MM.1S (cell line): Measurements from ENCODE around the gene TMEM121.

Experiments
- DNase-seq: peaks from one replicate; pipeline ENCODE4 v3.0.0-alpha.2; 2015
- H2AFZ ChIP-seq: fragments of 300-600 bp; sonication (generic); 2 replicates; pipeline ENCODE4 v1.6.0; 2016; ENCODE audit warnings: antibody characterized with exemption, low read length
- H3F3A ChIP-seq: fragments of 300-600 bp; sonication (generic); 2 replicates; pipeline ENCODE4 v1.6.1; 2016; ENCODE audit warnings: mild to moderate bottlenecking, antibody characterized with exemption, low read length, moderate library complexity, mixed read lengths; ENCODE audit not compliant: insufficient read depth
- H3K27ac ChIP-seq: fragments of 300-600 bp; sonication (generic); 2 replicates; pipeline ENCODE4 v1.5.1; 2016; ENCODE audit warnings: mild to moderate bottlenecking, low read length
- H3K27me3 ChIP-seq: fragments of 300-600 bp; sonication (generic); replicated peaks from 2 replicates; pipeline ENCODE4 v1.6.0; 2016; ENCODE audit warnings: low read length; ENCODE audit not compliant: insufficient read depth
- H3K36me3 ChIP-seq: fragments of 300-600 bp; sonication (generic); replicated peaks from 2 replicates; pipeline ENCODE4 v1.6.1; 2016; ENCODE audit warnings: mild to moderate bottlenecking, low read length, mixed read lengths; ENCODE audit not compliant: insufficient read depth
- H3K4me1 ChIP-seq: fragments of 300-600 bp; sonication (generic); 2 replicates; pipeline ENCODE4 v1.6.1; 2016; ENCODE audit warnings: low read length, mixed read lengths
- H3K4me2 ChIP-seq: fragments of 300-600 bp; sonication (generic); 2 replicates; pipeline ENCODE4 v1.6.0; 2016; ENCODE audit warnings: low read depth, low read length
- H3K4me3 ChIP-seq: fragments of 300-600 bp; sonication (generic); 2 replicates; pipeline ENCODE4 v1.5.1; 2016; ENCODE audit warnings: low read length, mixed read lengths
- H3K79me2 ChIP-seq: fragments of 300-600 bp; sonication (generic); 2 replicates; pipeline ENCODE4 v1.6.1; 2016; ENCODE audit warnings: mixed run types, low read length, mixed read lengths
- H3K9ac ChIP-seq: fragments of 300-600 bp; sonication (generic); 2 replicates; pipeline ENCODE4 v1.6.1; 2016; ENCODE audit warnings: low read length, mixed read lengths
- H3K9me2 ChIP-seq: fragments of 300-600 bp; sonication (generic); replicated peaks from 2 replicates; pipeline ENCODE4 v1.6.1; 2016; ENCODE audit warnings: mild to moderate bottlenecking, low read length, mixed read lengths; ENCODE audit not compliant: insufficient read depth
- H3K9me3 ChIP-seq: fragments of 300-600 bp; sonication (generic); replicated peaks from 2 replicates; pipeline ENCODE4 v1.6.1; 2016; ENCODE audit warnings: mild to moderate bottlenecking, low read length, mixed read lengths; ENCODE audit not compliant: insufficient read depth
- H4K20me1 ChIP-seq: fragments of 300-600 bp; sonication (generic); 2 replicates; pipeline ENCODE4 v1.6.1; 2016; ENCODE audit warnings: mild to moderate bottlenecking, low read length, moderate library complexity, mixed read lengths; ENCODE audit not compliant: insufficient read depth
- EZH2 ChIP-seq: fragments of 300-600 bp; sonication (generic); optimal IDR thresholded peaks from 2 replicates; pipeline ENCODE3; 2017; ENCODE audit warnings: low read depth, mild to moderate bottlenecking, antibody characterized with exemption, low read length, mixed read lengths
- EZH2phosphoT487 ChIP-seq: fragments of 300-600 bp; sonication (generic); IDR thresholded peaks from 2 replicates; pipeline ENCODE4 v1.6.1; 2018; ENCODE audit warnings: antibody characterized with exemption, low read length
- TF ChIP-seq, protein P1 (sequence below): fragments of 300-600 bp; sonication (generic); IDR thresholded peaks from 2 replicates; pipeline ENCODE4 v1.5.1; 2016; ENCODE audit warnings: antibody characterized with exemption, low read length, mixed read lengths

TMEM121 gene

DNA sequence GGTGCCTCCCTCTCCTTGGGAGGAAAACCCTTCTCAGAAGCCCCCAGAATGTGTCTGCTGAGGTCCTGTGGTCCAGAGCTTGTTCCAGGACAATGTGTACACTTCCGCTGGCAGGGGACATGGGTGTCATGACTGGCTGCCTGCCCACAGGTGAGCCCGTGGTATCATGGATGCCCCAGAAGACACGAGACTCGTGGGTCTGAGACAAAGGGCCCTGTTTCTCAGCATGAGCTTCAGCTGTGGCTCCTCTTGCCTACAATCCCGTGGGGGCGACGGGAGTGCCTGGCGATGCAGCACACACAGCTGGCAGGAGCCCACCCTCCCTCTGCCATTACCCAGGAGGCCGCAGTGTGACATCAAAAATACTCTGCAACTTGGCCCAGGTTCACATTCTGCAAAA, 7.0 kb downstream of the TMEM121 start:
- Histone ChIP-seq H3K9me3 (no peaks in the 10 kb centered on the region), H3K9ac (no peak overlapping the region)

DNA sequence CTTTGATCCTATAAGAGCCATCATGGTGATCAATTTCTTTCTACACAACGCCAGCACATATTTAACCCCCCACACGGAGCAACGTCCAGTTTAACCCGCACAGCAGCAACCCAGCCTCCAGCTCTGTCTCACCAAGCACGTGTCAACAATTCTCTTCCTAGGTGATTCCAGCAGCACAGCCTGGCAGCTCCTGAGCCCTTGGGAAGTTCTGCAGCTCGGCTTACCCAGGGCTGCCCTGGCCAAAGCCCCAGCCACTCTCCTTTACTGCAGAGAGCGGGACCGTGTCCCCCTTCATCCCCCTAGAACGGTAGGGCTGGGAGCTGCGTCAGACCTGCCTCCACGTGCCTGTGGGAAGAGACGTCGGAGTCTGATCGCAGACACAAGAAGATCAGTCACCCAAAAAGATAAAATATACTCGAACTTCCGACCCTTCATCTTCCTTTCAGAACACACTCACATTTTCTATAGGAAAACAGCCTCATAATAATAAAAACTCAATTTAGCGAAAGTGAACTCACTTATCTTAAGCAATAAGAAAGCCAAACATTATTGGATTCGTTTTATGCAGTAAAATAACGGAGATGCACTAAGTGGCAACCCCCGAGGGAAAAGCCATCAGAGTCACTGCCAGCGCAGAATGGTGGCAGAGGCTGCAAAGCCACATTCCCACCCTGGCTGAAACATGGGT, 7.6 kb downstream of the TMEM121 start:
- Histone ChIP-seq H3K4me2 (no peak overlapping the region), H3K4me1 (peaks cover 5% of the 10 kb centered on the region; the same call in 1 of the 2 replicates), H3K9me3 (no peaks in the 10 kb centered on the region), H3K9ac (no peak overlapping the region), H3K27me3 (peaks cover 53% of the 10 kb centered on the region), H2AFZ (no peak overlapping the region), H3K9me2 (no peaks in the 10 kb centered on the region), H3K4me3 (no peak overlapping the region), H4K20me1 (no peaks in the 10 kb centered on the region), H3K27ac (no peak overlapping the region), H3K79me2 (no peaks in the 10 kb centered on the region), H3F3A (no peaks in the 10 kb centered on the region), H3K36me3 (no peaks in the 10 kb centered on the region)
- TF ChIP-seq EZH2 (no peak), EZH2phosphoT487 (no peak)
- TF ChIP-seq, protein P1, sequence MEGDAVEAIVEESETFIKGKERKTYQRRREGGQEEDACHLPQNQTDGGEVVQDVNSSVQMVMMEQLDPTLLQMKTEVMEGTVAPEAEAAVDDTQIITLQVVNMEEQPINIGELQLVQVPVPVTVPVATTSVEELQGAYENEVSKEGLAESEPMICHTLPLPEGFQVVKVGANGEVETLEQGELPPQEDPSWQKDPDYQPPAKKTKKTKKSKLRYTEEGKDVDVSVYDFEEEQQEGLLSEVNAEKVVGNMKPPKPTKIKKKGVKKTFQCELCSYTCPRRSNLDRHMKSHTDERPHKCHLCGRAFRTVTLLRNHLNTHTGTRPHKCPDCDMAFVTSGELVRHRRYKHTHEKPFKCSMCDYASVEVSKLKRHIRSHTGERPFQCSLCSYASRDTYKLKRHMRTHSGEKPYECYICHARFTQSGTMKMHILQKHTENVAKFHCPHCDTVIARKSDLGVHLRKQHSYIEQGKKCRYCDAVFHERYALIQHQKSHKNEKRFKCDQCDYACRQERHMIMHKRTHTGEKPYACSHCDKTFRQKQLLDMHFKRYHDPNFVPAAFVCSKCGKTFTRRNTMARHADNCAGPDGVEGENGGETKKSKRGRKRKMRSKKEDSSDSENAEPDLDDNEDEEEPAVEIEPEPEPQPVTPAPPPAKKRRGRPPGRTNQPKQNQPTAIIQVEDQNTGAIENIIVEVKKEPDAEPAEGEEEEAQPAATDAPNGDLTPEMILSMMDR, result no peak
- no peak for DNase-seq

More for the DNA sequence above, 7.0 kb downstream of the TMEM121 start:
- Histone ChIP-seq H4K20me1 (no peaks in the 10 kb centered on the region), H3K79me2 (no peaks in the 10 kb centered on the region), H3K27me3 (peaks cover 54% of the 10 kb centered on the region), H3F3A (no peaks in the 10 kb centered on the region), H3K4me1 (peaks cover 7% of the 10 kb centered on the region; the same call in 1 of the 2 replicates), H3K4me3 (no peak overlapping the region), H3K27ac (no peak overlapping the region), H3K4me2 (no peak overlapping the region), H2AFZ (no peak overlapping the region), H3K9me2 (no peaks in the 10 kb centered on the region), H3K36me3 (no peaks in the 10 kb centered on the region)
- DNase-seq, result no peak
- TF ChIP-seq, protein P1, result no peak
- no peak for TF ChIP-seq EZH2
- TF ChIP-seq EZH2phosphoT487, result no peak

DNA sequence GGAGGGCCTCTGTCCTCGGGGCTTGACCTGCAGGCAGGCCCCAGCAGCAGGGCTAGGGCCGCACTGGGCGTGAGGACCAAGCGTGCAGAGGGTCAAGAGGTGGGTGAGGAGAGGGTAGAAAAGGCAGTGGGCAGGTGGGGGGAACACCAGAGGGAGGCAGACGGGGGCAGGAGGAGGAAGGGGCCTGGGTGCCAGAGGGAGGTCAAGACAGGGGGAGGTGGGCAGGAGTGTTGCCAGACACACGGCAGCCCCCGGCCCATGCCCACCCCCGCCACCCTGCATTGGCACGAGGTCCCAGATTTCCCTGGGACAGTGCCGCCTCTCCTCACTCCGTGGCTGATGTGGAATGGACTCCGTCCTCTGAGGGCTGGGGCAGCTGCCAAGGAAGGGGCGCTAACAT, 8.2 kb downstream of the TMEM121 start:
- no peaks in the 10 kb centered on the region for H3K79me2 ChIP-seq
- no peaks in the 10 kb centered on the region for H3K9me3 ChIP-seq
- DNase-seq, result no peak
- H3K4me1 ChIP-seq, result peaks cover 3% of the 10 kb centered on the region; the same call in 1 of the 2 replicates
- H3K36me3 ChIP-seq, result no peaks in the 10 kb centered on the region
- no peak overlapping the region for H3K4me2 ChIP-seq
- H3K9ac ChIP-seq, result no peak overlapping the region
- H2AFZ ChIP-seq, result no peak overlapping the region
- TF ChIP-seq, protein P1, result no peak
- TF ChIP-seq EZH2phosphoT487 (no peak), EZH2 (no peak)
- H3K27me3 ChIP-seq, result peaks cover 47% of the 10 kb centered on the region
- no peaks in the 10 kb centered on the region for H3F3A ChIP-seq
- H4K20me1 ChIP-seq, result no peaks in the 10 kb centered on the region
- no peak overlapping the region for H3K4me3 ChIP-seq
- H3K27ac ChIP-seq, result no peak overlapping the region
- no peaks in the 10 kb centered on the region for H3K9me2 ChIP-seq
